HG03060 (cell line): Measurements from ENCODE around the gene CACNA1G.

ENCODE experiments used
- ATAC-seq: cut with Tn5 transposase; IDR thresholded peaks from one replicate; pipeline ENCODE4 v1.9.1; 2021; ENCODE audit warnings: low read depth, moderate number of reproducible peaks; ENCODE audit not compliant: unreplicated experiment

CACNA1G gene

DNA sequence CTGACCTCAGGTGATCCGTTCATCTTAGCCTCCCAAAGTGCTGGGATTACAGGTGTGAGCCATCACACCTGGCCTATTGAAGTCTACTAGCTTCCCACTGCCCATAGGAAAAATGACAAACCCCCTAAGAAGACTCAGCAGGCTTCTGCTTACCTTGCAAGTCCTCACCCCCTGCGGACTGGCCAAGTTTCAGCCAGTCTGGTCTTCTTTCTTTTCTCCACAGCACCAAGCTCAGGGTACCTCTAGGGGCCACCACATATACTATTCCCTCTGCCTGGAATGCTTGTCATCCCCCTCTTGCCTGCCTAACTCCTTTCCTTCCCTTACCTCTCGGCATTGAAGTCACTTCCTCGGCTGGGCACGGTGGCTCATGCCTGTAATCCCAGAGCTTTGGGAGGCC, 105.3 kb downstream of the CACNA1G start:
- no peak for ATAC-seq

- no peak for ATAC-seq
Observed at GRCh38 chr17:50666316-50666715, 105.8 kb downstream of the CACNA1G start.

DNA sequence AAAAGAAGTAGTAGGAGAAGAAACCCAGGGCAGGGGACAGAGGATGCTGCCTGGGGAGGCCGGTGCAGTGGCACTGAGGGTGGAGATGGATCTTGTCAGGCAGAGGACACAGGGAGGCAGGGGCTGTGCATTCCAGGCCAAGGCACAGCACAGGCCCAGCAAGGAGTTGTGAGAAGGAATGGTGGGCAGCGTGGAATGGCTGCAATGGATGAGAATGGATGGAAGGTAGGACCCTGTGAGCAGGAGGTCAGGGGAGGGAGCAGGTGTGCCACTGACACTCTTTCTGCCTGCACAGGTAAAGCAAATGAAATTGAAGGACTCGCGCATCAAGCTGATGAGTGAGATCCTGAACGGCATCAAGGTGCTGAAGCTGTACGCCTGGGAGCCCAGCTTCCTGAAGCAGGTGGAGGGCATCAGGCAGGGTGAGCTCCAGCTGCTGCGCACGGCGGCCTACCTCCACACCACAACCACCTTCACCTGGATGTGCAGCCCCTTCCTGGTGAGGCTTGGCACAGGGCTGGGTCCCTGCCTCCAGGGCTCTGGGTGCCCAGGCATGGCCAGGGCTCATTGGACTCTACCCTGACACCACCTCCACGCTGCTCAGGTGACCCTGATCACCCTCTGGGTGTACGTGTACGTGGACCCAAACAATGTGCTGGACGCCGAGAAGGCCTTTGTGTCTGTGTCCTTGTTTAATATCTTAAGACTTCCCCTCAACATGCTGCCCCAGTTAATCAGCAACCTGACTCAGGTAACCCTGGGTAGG, 106.9 kb downstream of the CACNA1G start:
- ATAC-seq: no peak

DNA sequence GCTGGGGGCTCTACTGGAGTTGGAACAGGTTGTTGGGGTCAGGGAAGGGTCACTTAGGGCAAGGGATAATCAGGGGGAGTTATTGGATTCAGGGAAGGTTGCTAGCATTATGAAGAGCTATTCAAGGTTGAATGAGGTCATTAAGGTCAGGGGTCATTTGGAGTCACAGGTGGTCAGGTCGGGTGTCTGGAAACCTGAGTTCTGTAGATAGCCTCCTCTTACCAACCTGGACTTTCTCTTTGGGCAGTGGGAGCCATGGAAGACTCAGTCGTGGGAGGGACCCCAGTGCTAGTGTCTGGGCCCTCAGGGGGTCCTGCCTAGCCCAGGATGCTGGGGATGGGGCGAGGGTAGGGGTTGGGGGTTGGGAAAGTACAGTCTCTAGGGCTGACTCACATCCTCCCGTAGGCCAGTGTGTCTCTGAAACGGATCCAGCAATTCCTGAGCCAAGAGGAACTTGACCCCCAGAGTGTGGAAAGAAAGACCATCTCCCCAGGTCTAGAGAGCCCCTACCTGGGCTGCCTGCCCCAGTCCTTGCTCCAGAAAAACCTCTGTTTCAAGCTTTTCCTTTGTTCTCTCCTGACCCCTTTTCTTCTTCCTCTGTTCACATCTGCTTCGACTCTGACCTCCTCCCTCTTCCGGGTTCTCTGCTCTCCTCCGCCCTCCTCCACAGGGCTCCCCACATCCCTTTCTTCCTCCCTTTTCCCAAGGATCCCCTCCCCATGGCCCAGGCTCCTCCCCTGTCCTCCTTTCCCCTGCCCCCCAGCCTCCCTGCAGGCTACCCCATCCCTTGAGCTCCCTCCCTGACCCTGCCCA, 107.7 kb downstream of the CACNA1G start:
- no peak for ATAC-seq

- no peak for ATAC-seq
Observed at GRCh38 chr17:50668838-50669581, 108.5 kb downstream of the CACNA1G start.

- ATAC-seq: no peak
Observed at GRCh38 chr17:50672071-50672470, 111.6 kb downstream of the CACNA1G start.

DNA sequence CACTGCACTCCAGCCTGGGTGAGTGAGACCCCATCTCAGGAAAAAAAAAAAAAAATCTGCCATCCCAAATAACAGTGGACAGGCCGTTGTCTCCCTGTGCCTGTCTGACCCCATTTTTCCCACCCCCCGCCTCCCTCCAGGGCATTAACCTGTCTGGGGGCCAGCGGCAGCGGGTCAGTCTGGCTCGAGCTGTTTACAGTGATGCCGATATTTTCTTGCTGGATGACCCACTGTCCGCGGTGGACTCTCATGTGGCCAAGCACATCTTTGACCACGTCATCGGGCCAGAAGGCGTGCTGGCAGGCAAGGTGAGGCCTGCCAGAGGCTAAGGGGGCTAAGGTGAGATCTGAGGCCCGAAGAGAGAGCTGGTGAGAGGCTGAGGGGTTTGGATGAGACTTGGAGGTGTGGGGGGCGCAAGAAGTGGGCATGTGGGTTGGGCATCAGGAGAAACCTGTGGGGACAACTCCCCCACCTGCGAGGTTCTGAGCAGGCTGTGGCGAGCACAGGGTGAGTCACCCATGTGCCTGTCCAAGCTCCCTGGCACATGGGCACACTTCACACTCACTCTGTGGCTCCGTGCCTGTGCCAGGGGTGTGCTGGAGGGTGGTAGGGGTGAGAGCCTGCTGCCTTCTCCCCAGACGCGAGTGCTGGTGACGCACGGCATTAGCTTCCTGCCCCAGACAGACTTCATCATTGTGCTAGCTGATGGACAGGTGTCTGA, 112.5 kb downstream of the CACNA1G start:
- no peak for ATAC-seq

GRCh38 chr17:50675190-50675589, 114.7 kb downstream of the CACNA1G start:
- ATAC-seq: no peak

- ATAC-seq: no peak
Observed at GRCh38 chr17:50675627-50676026, 115.1 kb downstream of the CACNA1G start.

- ATAC-seq: no peak
Observed at GRCh38 chr17:50676065-50676975, 115.8 kb downstream of the CACNA1G start.
